ENCODE results near the gene PPP2R5C. TPM values are rescaled to one million over a fixed set of nuclear protein-coding genes. Genes with fewer than 3 reads are reported as not detected.

Gene PPP2R5C
- total RNA-seq, 1 experiment from 2014 or later: 89.9 TPM

DNA sequence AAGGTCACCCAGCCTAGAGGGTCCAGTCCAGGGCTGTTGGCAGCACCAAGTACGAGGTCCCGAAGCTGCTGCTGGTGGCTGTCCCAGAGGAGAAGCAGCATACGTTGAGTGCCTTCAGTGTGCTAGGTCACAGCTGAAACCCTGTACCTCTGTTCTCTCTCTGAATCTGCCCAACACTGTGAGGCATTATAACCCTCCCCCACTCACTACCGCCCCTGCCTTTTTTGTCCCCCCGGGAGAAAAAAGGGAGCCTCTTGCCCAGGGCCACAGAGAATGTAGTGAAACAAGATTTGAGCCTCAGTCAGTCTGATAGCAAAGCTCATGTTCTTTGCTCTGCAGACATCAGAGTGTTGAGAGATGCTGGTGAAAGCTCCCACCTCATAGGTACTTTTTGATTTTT, 53.4 kb downstream of the PPP2R5C start:
- CTCF ChIA-PET: interaction anchor here (1.0 kb wide), 1 partner anchor 54 kb away, joined by 3 read pairs; no protein-coding TSS in a partner anchor
- no peak for ATAC-seq
- H3K4me3 Mint-ChIP-seq: no peak overlapping the region
- no peak for TF ChIP-seq CDX4 (CRISPR knock-in tag; IDR thresholded peaks at IDR 0.05; ENCODE audit: borderline replicate concordance)
- no peak overlapping the region for H3K27ac Mint-ChIP-seq
- H3K36me3 Mint-ChIP-seq: 0 out of 2 replicates have a peak, but pooled peaks cover 4% of the 10 kb centered on the region
- DNase-seq (ENCODE audit: low spot score): no peak
- peaks cover 16% of the 10 kb centered on the region for H3K4me1 Mint-ChIP-seq
- POLR2A ChIA-PET: no interaction called here
- H3K9me3 Mint-ChIP-seq: no peaks in the 10 kb centered on the region
- no peaks in the 10 kb centered on the region for H3K27me3 Mint-ChIP-seq (ENCODE audit: low read depth)

GRCh38 chr14:101815994-101816393, 54.5 kb downstream of the PPP2R5C start:
- Mint-ChIP-seq H3K4me1 (peaks cover 10% of the 10 kb centered on the region), H3K36me3 (0 out of 2 replicates have a peak, but pooled peaks cover 4% of the 10 kb centered on the region), H3K4me3 (no peak overlapping the region), H3K9me3 (no peaks in the 10 kb centered on the region), H3K27me3 (ENCODE audit: low read depth) (no peaks in the 10 kb centered on the region), H3K27ac (no peak overlapping the region)
- CTCF ChIA-PET: interaction anchor here (1.0 kb wide), 1 partner anchor 55 kb away, joined by 3 read pairs; no protein-coding TSS in a partner anchor
- POLR2A ChIA-PET: no interaction called here
- DNase-seq (ENCODE audit: low spot score): no peak
- ATAC-seq: no peak
- TF ChIP-seq ZNF532 (CRISPR knock-in tag; IDR thresholded peaks at IDR 0.05; ENCODE audit: borderline replicate concordance) (no peak), ZNF416 (CRISPR knock-in tag; IDR thresholded peaks at IDR 0.05) (no peak), ZMAT4 (CRISPR knock-in tag; IDR thresholded peaks at IDR 0.05) (no peak), PRRX2 (CRISPR knock-in tag; IDR thresholded peaks at IDR 0.05) (no peak), RELA (CRISPR knock-in tag; IDR thresholded peaks at IDR 0.05; ENCODE audit: borderline replicate concordance) (no peak), ZNF671 (CRISPR knock-in tag; IDR thresholded peaks at IDR 0.05) (no peak), ZNF121 (CRISPR knock-in tag; IDR thresholded peaks at IDR 0.05) (no peak), FOXK1 (CRISPR knock-in tag; IDR thresholded peaks at IDR 0.05) (no peak), NR2C2 (CRISPR knock-in tag; IDR thresholded peaks at IDR 0.05) (no peak), PREB (CRISPR knock-in tag; IDR thresholded peaks at IDR 0.05; ENCODE audit: borderline replicate concordance) (no peak), JUN (CRISPR knock-in tag; IDR thresholded peaks at IDR 0.05) (no peak), OVOL2 (CRISPR knock-in tag; IDR thresholded peaks at IDR 0.05; ENCODE audit: borderline replicate concordance) (no peak)

- POLR2A ChIA-PET: no interaction called here
- no peak for DNase-seq (ENCODE audit: low spot score)
- Mint-ChIP-seq H3K4me3 (no peak overlapping the region), H3K9me3 (no peaks in the 10 kb centered on the region), H3K27ac (no peak overlapping the region), H3K36me3 (0 out of 2 replicates have a peak, but pooled peaks cover 4% of the 10 kb centered on the region), H3K27me3 (ENCODE audit: low read depth) (no peaks in the 10 kb centered on the region), H3K4me1 (no peaks in the 10 kb centered on the region)
- no peak for ATAC-seq
- CTCF ChIA-PET: interaction anchor here (1.1 to 1.5 kb wide), 2 partner anchors 9 to 46 kb away, joined by 3 read pairs; no protein-coding TSS in a partner anchor
- TF ChIP-seq, protein P1, sequence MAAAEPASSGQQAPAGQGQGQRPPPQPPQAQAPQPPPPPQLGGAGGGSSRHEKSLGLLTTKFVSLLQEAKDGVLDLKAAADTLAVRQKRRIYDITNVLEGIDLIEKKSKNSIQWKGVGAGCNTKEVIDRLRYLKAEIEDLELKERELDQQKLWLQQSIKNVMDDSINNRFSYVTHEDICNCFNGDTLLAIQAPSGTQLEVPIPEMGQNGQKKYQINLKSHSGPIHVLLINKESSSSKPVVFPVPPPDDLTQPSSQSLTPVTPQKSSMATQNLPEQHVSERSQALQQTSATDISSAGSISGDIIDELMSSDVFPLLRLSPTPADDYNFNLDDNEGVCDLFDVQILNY (CRISPR knock-in tag; IDR thresholded peaks at IDR 0.05): no peak
- TF ChIP-seq, protein P2, sequence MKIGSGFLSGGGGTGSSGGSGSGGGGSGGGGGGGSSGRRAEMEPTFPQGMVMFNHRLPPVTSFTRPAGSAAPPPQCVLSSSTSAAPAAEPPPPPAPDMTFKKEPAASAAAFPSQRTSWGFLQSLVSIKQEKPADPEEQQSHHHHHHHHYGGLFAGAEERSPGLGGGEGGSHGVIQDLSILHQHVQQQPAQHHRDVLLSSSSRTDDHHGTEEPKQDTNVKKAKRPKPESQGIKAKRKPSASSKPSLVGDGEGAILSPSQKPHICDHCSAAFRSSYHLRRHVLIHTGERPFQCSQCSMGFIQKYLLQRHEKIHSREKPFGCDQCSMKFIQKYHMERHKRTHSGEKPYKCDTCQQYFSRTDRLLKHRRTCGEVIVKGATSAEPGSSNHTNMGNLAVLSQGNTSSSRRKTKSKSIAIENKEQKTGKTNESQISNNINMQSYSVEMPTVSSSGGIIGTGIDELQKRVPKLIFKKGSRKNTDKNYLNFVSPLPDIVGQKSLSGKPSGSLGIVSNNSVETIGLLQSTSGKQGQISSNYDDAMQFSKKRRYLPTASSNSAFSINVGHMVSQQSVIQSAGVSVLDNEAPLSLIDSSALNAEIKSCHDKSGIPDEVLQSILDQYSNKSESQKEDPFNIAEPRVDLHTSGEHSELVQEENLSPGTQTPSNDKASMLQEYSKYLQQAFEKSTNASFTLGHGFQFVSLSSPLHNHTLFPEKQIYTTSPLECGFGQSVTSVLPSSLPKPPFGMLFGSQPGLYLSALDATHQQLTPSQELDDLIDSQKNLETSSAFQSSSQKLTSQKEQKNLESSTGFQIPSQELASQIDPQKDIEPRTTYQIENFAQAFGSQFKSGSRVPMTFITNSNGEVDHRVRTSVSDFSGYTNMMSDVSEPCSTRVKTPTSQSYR (CRISPR knock-in tag; IDR thresholded peaks at IDR 0.05): no peak
- no peak for TF ChIP-seq AR (CRISPR knock-in tag; IDR thresholded peaks at IDR 0.05)
- no peak for TF ChIP-seq ESRRA (CRISPR knock-in tag; IDR thresholded peaks at IDR 0.05; ENCODE audit: borderline replicate concordance)
- no peak for TF ChIP-seq HMGA2 (CRISPR knock-in tag; IDR thresholded peaks at IDR 0.05)
Observed at GRCh38 chr14:101817501-101818001, 56.0 kb downstream of the PPP2R5C start.

Measured in WTC11 (cell line).